SK-N-MC (cell line): ENCODE results near the gene HNF1A.

Source experiments
- DNase-seq: peaks from one replicate; pipeline ENCODE4 v3.0.0-alpha.2; 2011; ENCODE audit warnings: low read depth, low spot score
- H3K27ac ChIP-seq: fragments of 200-600 bp; sonication (generic); 2 replicates; pipeline ENCODE4 v1.5.1; 2016; ENCODE audit warnings: mixed run types
- H3K36me3 ChIP-seq: fragments of 200-600 bp; sonication (generic); 2 replicates; pipeline ENCODE4 v1.6.1; 2017; ENCODE audit warnings: antibody characterized with exemption, low read length, mixed read lengths; ENCODE audit not compliant: insufficient read depth
- H3K4me3 ChIP-seq: fragments of 200-600 bp; sonication (generic); 2 replicates; pipeline ENCODE4 v1.5.1; 2016
- H3K9ac ChIP-seq: fragments of 200-600 bp; sonication (generic); 2 replicates; pipeline ENCODE4 v1.8.0; 2017; ENCODE audit warnings: mixed run types, mixed read lengths; ENCODE audit not compliant: insufficient read length
- H3K9me3 ChIP-seq: fragments of 200-600 bp; sonication (generic); 2 replicates; pipeline ENCODE4 v1.6.1; 2017; ENCODE audit warnings: low read depth, mild to moderate bottlenecking, antibody characterized with exemption, low read length, moderate library complexity, mixed read lengths
- EZH2 ChIP-seq: fragments of 200-600 bp; sonication (generic); IDR thresholded peaks from one replicate; pipeline ENCODE4 v1.6.1; 2017; ENCODE audit warnings: antibody characterized with exemption
- FOXP2 ChIP-seq: optimal IDR thresholded peaks from 2 replicates; pipeline ENCODE3; 2011; ENCODE audit warnings: mild to moderate bottlenecking, moderate library complexity; ENCODE audit not compliant: insufficient read depth; ENCODE audit errors: extremely low read length, control extremely low read depth
- POLR2AphosphoS5 ChIP-seq: IDR thresholded peaks from 2 replicates; pipeline ENCODE4 v1.6.1; 2012; ENCODE audit warnings: mild to moderate bottlenecking, low read depth, low read length, borderline replicate concordance

HNF1A gene

DNA sequence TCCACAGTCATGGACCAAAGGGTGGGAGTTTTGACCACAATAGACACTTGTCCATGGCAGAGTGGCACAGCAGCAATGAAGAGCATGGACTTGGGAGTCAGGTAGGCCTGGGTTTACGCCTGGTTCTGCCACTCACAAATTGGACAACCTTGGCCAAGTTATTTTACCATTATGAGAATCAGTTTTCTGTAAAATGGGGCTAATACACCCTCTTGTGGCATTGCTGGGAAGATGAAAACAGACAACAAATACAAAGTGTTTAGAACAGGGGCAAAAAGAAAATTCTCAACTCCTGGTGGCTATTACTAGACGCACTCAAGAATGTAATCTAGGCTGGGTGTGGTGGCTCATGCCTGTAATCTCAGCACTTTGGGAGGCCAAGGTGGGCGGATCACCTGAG is 35.4 kb downstream of the HNF1A start:
- no peak overlapping the region for H3K27ac ChIP-seq
- no peak overlapping the region for H3K4me3 ChIP-seq
- TF ChIP-seq POLR2AphosphoS5 = no peak
- TF ChIP-seq FOXP2 = no peak
- no peak for TF ChIP-seq EZH2
- H3K9me3 ChIP-seq = no peaks in the 10 kb centered on the region
- H3K9ac ChIP-seq = no peak overlapping the region
- no peak for DNase-seq
- H3K36me3 ChIP-seq = peaks cover 23% of the 10 kb centered on the region

DNA sequence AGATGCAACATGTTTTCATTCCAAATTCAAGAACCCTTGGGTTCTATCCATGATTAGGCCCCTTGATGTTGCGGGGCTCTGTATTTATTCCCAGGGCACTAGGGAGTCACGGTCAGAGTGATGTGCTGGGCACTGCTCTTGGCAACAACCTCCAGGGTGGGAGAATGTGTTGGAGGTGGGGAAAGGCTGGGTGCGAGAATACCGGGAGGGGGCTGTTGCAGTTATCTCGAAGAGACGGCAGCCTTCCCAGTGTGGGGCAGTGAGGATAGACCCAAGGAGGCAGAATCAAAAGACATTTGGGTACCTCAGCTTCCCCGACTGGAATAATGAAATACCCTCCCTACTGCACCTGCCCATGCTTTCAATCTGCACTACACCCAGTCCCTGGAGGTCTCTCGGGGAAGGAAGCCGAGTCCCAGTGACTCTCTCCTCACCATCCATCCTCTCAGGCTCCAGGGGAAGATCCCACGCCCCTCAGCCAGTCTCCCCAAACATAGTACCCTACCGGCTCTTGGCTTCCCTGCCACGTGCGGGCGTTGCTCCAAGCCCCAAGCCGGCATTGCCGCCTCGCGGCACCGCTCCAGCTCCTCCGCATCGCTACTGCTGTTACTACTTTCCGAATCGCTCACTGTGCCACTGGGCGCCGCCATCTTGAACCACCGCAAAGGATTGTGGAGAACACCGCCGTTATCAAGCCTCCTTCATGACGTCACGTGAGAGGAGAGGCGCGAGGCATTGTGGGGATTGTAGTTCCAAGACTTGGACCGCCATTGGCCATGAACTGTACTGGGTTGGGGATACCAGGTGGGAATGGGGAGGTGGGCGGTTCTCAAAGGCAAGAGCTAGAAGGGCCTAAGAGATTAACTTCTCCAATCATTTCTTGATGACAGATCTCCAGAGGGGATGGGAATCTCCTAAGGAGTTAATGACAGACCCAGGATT is 37.8 kb downstream of the HNF1A start, which contains the start of gene C12orf43:
C12orf43 (minus strand) TSS at position 663 of the 942 bp plus-strand sequence; CDS start at position 650, 13 bp downstream.
- no peak within 1 kb of the TSS for H3K27ac ChIP-seq
- peak; percentile 84 for DNase-seq
- TF ChIP-seq FOXP2 (peak; percentile 74), EZH2 (no peak), POLR2AphosphoS5 (peak; percentile 90)
- H3K9me3 ChIP-seq = no peaks in the 10 kb centered on the region
- H3K4me3 ChIP-seq = peak within 1 kb of the TSS; percentile 98
- peak within 1 kb of the TSS; percentile 84 for H3K9ac ChIP-seq
- H3K36me3 ChIP-seq = peaks cover 3% of the 10 kb centered on the region; the same call in 1 of the 2 replicates

DNA sequence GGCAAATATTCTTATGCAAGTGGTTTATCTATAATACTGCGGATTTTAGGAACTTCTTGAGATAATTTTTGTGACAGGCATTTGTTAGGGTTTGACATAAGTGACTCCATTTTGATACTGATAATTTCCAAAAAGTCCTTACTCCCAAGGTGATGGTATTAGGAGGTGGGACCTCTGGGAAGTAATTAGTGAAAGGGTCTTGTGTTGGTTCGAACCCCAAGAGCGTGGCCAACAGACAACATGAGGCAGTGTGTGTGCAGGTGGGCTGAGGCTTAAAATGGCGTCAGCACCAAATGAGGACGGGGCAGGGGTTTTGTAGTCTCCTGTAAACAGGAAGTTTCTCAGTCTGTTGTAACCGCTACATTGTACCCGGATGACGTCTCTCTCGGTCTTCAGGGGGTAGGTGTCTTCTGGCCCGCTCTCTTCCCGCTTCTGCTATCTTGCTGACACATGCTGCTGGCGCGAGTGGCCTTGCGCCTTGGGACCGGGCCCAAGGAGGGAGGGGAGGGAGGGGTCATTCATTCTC is 39.7 kb downstream of the HNF1A start:
- TF ChIP-seq EZH2 = no peak
- no peak for TF ChIP-seq FOXP2
- no peak for TF ChIP-seq POLR2AphosphoS5
- Histone ChIP-seq H3K9ac (no peak overlapping the region), H3K27ac (no peak overlapping the region), H3K36me3 (peaks cover under 1% of the 10 kb centered on the region; the same call in 1 of the 2 replicates), H3K9me3 (no peaks in the 10 kb centered on the region), H3K4me3 (no peak overlapping the region)
- no peak for DNase-seq

DNA sequence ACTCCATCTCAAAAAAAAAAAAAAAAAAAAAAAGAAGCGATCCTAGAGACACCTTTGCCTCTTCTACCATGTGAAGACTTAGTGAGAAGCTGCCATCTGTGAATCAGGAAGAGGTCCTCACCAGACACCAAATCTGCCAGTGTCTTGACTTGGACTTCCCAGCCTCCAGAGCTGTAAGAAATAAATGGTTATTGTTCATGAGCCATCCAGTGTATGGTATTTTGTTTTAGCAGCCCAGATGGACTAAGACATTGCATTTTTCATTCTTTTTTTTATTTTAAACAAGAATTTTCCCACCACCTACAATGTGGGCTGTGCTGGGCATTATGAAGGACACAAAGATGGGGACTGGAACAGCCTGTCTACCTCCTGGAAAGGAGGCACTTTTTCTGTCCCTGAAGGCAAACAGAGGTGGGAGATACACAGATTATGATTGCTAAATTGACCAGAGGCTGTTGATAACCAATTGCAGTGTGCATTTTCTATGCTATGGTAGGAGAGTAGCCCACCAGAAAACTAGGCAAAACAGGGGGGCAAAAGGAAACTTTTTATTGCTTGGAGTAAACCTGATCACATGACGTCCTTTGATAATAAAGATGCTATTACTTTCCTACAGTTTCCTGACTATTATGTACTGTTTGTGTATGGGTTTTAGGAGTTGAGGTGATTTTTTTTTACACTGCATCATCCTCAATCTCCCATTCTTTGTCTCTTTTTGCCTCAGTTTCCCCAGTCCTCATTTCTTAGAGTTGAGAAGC is 40.7 kb downstream of the HNF1A start:
- no peaks in the 10 kb centered on the region for H3K9me3 ChIP-seq
- no peak overlapping the region for H3K9ac ChIP-seq
- no peaks in the 10 kb centered on the region for H3K36me3 ChIP-seq
- H3K27ac ChIP-seq = no peak overlapping the region
- no peak for DNase-seq
- H3K4me3 ChIP-seq = no peak overlapping the region
- TF ChIP-seq EZH2 = no peak
- TF ChIP-seq FOXP2 = no peak
- TF ChIP-seq POLR2AphosphoS5 = no peak

DNA sequence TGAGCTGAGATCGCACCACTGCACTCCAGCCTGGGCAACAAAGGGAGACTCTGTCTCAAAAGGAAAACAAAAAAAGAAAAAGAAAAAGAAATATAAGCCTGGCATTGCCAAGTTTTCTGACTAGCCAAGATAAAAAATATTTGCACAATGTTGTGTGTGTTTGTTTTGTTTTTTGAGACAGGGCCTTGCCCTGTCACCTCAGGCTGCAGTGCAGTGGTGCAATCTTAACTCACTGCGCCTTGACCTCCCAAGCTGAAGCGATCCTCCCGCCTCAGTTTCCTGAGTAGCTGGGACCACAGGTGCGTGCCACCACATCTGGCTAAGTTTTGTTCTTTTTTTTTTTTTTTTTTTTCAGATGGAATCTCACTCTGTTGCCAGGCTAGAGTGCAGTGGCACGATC is 43.4 kb downstream of the HNF1A start:
- Histone ChIP-seq H3K27ac (no peak overlapping the region), H3K36me3 (no peaks in the 10 kb centered on the region), H3K9ac (no peak overlapping the region), H3K9me3 (no peaks in the 10 kb centered on the region), H3K4me3 (no peak overlapping the region)
- TF ChIP-seq EZH2 (no peak), FOXP2 (no peak)
- DNase-seq = no peak

DNA sequence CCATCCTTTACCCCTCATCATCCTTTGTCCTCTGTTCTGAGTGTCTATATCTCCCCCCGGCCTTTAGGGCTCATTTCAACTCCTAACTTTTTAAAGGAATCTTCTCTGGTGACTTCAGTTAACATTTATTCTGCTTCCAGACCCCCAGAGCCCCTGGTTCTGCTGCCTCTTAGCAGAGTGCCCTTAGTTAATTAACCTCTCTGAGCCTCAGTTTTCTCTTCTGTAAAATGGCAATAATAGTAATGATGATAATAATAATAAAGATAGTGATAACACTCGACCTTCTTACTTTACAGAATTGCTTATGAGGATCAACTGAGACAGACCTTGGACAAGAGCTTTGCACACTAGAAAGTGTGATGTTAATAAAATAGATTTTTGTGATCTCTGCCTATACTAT is 44.4 kb downstream of the HNF1A start:
- DNase-seq = no peak
- no peaks in the 10 kb centered on the region for H3K9me3 ChIP-seq
- no peak overlapping the region for H3K9ac ChIP-seq
- no peak overlapping the region for H3K27ac ChIP-seq
- H3K36me3 ChIP-seq = no peaks in the 10 kb centered on the region
- TF ChIP-seq EZH2 = no peak
- TF ChIP-seq POLR2AphosphoS5 = no peak
- no peak for TF ChIP-seq FOXP2
- H3K4me3 ChIP-seq = no peak overlapping the region

DNA sequence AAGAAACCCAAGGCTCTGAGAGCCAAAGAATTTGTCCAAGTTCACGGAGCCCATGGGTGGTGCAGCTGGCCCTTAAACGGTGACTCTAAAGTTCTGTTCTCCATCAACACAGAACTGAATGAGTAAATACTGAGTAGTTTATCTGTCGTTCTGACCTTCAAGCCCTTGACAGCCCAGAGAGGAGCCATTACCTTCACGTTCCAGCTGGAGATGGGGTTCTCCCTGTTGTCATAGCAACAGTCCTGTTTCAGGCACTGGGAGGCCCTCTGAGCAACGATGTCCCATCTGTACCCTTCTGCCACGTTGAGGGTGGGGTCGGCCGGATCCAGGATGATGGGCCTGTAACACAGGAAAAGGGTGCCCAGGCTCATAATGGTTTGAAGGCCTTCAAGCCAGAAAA is 45.5 kb downstream of the HNF1A start:
- no peak for TF ChIP-seq FOXP2
- TF ChIP-seq EZH2 = no peak
- TF ChIP-seq POLR2AphosphoS5 = no peak
- Histone ChIP-seq H3K9me3 (no peaks in the 10 kb centered on the region), H3K36me3 (no peaks in the 10 kb centered on the region), H3K27ac (no peak overlapping the region), H3K4me3 (no peak overlapping the region), H3K9ac (no peak overlapping the region)
- no peak for DNase-seq

DNA sequence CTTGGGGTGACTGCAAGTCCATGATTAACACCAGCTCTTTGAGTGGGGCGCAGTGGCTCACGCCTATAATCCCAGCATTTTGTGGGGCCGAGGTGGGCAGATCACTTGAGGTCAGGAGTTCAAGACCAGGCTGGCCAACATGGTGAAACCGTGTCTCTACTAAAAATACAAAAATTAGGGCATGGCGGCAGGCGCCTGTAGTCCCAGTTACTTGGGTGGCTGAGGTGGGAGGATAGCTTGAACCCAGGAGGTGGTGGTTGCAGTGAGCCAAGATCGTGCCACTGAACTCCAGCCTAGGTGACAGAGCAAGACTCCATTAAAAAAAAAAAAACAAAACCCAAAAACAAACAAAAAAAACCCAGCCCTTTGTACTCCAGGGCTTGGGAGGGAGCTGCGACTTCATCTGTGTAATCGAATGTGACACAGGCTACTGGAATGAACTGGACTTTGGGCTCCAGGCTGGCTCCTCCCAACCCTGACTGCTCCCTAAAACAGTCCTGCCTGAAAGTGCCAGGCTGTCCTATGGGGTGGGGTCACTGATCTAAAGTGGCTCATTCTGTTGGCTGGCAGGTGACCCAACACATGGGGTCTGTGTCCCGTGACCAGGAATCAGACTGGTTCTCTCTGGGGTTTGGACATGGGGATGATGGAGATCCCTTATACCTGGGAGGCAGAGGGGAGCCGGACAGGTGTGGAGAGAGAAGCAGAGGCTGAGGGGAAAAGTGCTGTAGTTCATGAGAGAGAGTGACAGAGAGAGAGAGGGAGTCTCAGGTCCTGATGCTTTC is 47.3 kb downstream of the HNF1A start:
- Histone ChIP-seq H3K9ac (no peak overlapping the region), H3K36me3 (no peaks in the 10 kb centered on the region), H3K9me3 (no peaks in the 10 kb centered on the region), H3K4me3 (no peak overlapping the region), H3K27ac (no peak overlapping the region)
- no peak for DNase-seq
- TF ChIP-seq EZH2 = no peak
- TF ChIP-seq FOXP2 = no peak
- no peak for TF ChIP-seq POLR2AphosphoS5
